ENCODE results near the gene SNRNP25.

- TF ChIP-seq POLR2AphosphoS5 (IDR thresholded peaks at IDR 0.05; ENCODE audit: low read depth, low read length), result no peak
- TF ChIP-seq SIN3A (IDR thresholded peaks at IDR 0.05; ENCODE audit: borderline replicate concordance, insufficient read depth, low read length), result no peak
- TF ChIP-seq REST (IDR thresholded peaks at IDR 0.05; ENCODE audit: insufficient read depth in 1 of 2, low read depth in 2 of 2, low read length in 2 of 2), result no peak
Measured at GRCh38 chr16:100989-101388, 47.4 kb downstream of the SNRNP25 start.
